Esophagus muscularis mucosa (tissue), 3 donors: Measurements from ENCODE around the gene NIPAL4.

Source experiments
- POLR2A ChIP-seq: fragments of 450-650 bp; IDR thresholded peaks from one replicate; pipeline ENCODE4 v1.6.1; 2017; ENCODE audit warnings: antibody characterized with exemption, moderate library complexity, mild to moderate bottlenecking, low read depth
- TF ChIP-seq, protein P1 (sequence below), 3 experiments: fragments of 200-600 bp in 2 of 3; fragments of 450-650 bp in 1 of 3; sonication (generic) in 2 of 3; IDR thresholded peaks; one replicate each; pipeline ENCODE4 v1.5.1; 2017 to 2019; ENCODE audit warnings: antibody characterized with exemption in 3 of 3, mild to moderate bottlenecking in 2 of 3, moderate library complexity in 1 of 3

GRCh38 chr5:157460921-157461792 is 1.1 kb downstream of the NIPAL4 start:
- TF ChIP-seq, protein P1, sequence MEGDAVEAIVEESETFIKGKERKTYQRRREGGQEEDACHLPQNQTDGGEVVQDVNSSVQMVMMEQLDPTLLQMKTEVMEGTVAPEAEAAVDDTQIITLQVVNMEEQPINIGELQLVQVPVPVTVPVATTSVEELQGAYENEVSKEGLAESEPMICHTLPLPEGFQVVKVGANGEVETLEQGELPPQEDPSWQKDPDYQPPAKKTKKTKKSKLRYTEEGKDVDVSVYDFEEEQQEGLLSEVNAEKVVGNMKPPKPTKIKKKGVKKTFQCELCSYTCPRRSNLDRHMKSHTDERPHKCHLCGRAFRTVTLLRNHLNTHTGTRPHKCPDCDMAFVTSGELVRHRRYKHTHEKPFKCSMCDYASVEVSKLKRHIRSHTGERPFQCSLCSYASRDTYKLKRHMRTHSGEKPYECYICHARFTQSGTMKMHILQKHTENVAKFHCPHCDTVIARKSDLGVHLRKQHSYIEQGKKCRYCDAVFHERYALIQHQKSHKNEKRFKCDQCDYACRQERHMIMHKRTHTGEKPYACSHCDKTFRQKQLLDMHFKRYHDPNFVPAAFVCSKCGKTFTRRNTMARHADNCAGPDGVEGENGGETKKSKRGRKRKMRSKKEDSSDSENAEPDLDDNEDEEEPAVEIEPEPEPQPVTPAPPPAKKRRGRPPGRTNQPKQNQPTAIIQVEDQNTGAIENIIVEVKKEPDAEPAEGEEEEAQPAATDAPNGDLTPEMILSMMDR (IDR thresholded peaks at IDR 0.05) = no peak
- TF ChIP-seq POLR2A = no peak
